Astrocyte (in vitro differentiated cells and primary cell): ENCODE measurements around the gene GLA. TPM values are rescaled to one million over a fixed set of nuclear protein-coding genes. Genes with fewer than 3 reads are reported as not detected.

ENCODE experiments used
- DNase-seq: peaks from one replicate; pipeline ENCODE4 v3.0.0-alpha.2; 2010; ENCODE audit warnings: low read depth
- FAIRE-seq: peaks from 2 replicates; lab custom pipeline; 2011; peaks lifted over from hg19 to GRCh38; lab: Jason Lieb, UNC
- H2AFZ ChIP-seq: 2 replicates; pipeline ENCODE4 v1.6.0; 2012; ENCODE audit warnings: low read depth, low read length, inconsistent platforms
- H3K27ac ChIP-seq: 2 replicates; pipeline ENCODE4 v1.5.1; 2011; ENCODE audit warnings: low read depth, low read length, inconsistent platforms
- H3K27me3 ChIP-seq: 2 replicates; pipeline ENCODE4 v1.6.0; 2011; ENCODE audit warnings: low read length, inconsistent platforms; ENCODE audit not compliant: insufficient read depth
- H3K36me3 ChIP-seq: 2 replicates; pipeline ENCODE4 v1.5.1; 2011; ENCODE audit warnings: low read length, inconsistent platforms; ENCODE audit not compliant: insufficient read depth
- H3K4me1 ChIP-seq: 2 replicates; pipeline ENCODE4 v1.5.1; 2011; ENCODE audit warnings: low read length, inconsistent platforms; ENCODE audit not compliant: insufficient read depth
- H3K4me2 ChIP-seq: 2 replicates; pipeline ENCODE4 v1.6.0; 2012; ENCODE audit warnings: low read length, inconsistent platforms
- H3K4me3 ChIP-seq: 2 replicates; pipeline ENCODE4 v1.5.1; 2011; ENCODE audit warnings: low read depth, mild to moderate bottlenecking, low read length, inconsistent platforms; ENCODE audit not compliant: insufficient read depth
- H3K79me2 ChIP-seq: 2 replicates; pipeline ENCODE4 v1.6.0; 2012; ENCODE audit warnings: mild to moderate bottlenecking, low read length, inconsistent platforms; ENCODE audit not compliant: insufficient read depth
- H3K9ac ChIP-seq: 2 replicates; pipeline ENCODE4 v1.6.0; 2012; ENCODE audit warnings: mild to moderate bottlenecking, low read length, inconsistent platforms
- H3K9me3 ChIP-seq: 2 replicates; pipeline ENCODE4 v1.5.1; 2012; ENCODE audit warnings: low read depth, mild to moderate bottlenecking, low read length, inconsistent platforms; ENCODE audit not compliant: insufficient read depth
- H4K20me1 ChIP-seq: 2 replicates; pipeline ENCODE4 v1.6.0; 2012; ENCODE audit warnings: low read length, inconsistent platforms; ENCODE audit not compliant: insufficient read depth
- H3K27ac Mint-ChIP-seq: one replicate; pipeline ENCODE4 v1.8.0; 2021; ENCODE audit warnings: mild to moderate bottlenecking, mixed read lengths; ENCODE audit not compliant: unreplicated experiment
- H3K27me3 Mint-ChIP-seq: one replicate; pipeline ENCODE4 v1.8.0; 2021; ENCODE audit warnings: low read depth, mixed read lengths; ENCODE audit not compliant: unreplicated experiment
- H3K36me3 Mint-ChIP-seq: one replicate; pipeline ENCODE4 v1.8.0; 2021; ENCODE audit warnings: low read depth, mixed read lengths; ENCODE audit not compliant: unreplicated experiment
- H3K4me1 Mint-ChIP-seq: one replicate; pipeline ENCODE4 v1.8.0; 2021; ENCODE audit warnings: low read depth, mixed read lengths; ENCODE audit not compliant: unreplicated experiment
- H3K4me3 Mint-ChIP-seq: one replicate; pipeline ENCODE4 v1.8.0; 2021; ENCODE audit warnings: mild to moderate bottlenecking, moderate library complexity, mixed read lengths; ENCODE audit not compliant: unreplicated experiment
- H3K9me3 Mint-ChIP-seq: one replicate; pipeline ENCODE4 v1.8.0; 2021; ENCODE audit warnings: mild to moderate bottlenecking, mixed read lengths; ENCODE audit not compliant: unreplicated experiment
- EZH2 ChIP-seq: IDR thresholded peaks from 2 replicates; pipeline ENCODE4 v1.6.1; 2012; ENCODE audit warnings: mild to moderate bottlenecking, low read length, inconsistent platforms; ENCODE audit not compliant: insufficient read depth
- total RNA-seq: library from RNA; stranded (reverse); gene quantifications from 2 replicates; pipeline ENCODE4 v1.2.1, GENCODE V29; 2021
- TF ChIP-seq, protein P1 (sequence below): IDR thresholded peaks from 2 replicates; pipeline ENCODE4 v1.5.1; 2011; ENCODE audit warnings: low read depth, mild to moderate bottlenecking, inconsistent platforms, low read length, moderate library complexity; ENCODE audit not compliant: insufficient read depth

GLA gene
- total RNA-seq, 1 donor from 2014 or later = 51.9 TPM

DNA sequence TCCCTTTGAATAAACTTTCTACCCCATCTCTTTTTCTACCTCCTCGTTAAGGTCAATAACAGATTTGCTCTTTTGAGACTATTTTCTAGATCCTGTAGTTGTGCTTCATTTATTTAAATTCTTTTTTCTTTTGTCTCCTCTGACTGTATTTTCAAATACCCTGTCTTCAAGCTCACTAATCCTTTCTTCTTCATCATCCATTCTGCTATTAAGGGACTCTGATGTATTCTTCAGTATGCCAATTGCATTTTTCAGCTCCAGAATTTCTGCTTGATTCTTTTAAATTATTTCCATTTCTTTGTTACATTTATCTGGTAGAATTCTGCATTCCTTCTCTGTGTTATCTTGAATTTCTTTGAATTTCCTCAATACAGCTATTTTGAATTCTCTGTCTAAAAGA lies 41.6 kb upstream of the GLA start:
- Histone ChIP-seq H3K9ac (no peak overlapping the region), H3K27ac (no peak overlapping the region), H3K4me1 (no peaks in the 10 kb centered on the region), H3K79me2 (no peaks in the 10 kb centered on the region), H3K36me3 (no peaks in the 10 kb centered on the region), H3K4me2 (no peak overlapping the region), H4K20me1 (no peaks in the 10 kb centered on the region), H2AFZ (no peak overlapping the region), H3K9me3 (no peaks in the 10 kb centered on the region), H3K4me3 (no peak overlapping the region), H3K27me3 (no peaks in the 10 kb centered on the region)
- TF ChIP-seq, protein P1, sequence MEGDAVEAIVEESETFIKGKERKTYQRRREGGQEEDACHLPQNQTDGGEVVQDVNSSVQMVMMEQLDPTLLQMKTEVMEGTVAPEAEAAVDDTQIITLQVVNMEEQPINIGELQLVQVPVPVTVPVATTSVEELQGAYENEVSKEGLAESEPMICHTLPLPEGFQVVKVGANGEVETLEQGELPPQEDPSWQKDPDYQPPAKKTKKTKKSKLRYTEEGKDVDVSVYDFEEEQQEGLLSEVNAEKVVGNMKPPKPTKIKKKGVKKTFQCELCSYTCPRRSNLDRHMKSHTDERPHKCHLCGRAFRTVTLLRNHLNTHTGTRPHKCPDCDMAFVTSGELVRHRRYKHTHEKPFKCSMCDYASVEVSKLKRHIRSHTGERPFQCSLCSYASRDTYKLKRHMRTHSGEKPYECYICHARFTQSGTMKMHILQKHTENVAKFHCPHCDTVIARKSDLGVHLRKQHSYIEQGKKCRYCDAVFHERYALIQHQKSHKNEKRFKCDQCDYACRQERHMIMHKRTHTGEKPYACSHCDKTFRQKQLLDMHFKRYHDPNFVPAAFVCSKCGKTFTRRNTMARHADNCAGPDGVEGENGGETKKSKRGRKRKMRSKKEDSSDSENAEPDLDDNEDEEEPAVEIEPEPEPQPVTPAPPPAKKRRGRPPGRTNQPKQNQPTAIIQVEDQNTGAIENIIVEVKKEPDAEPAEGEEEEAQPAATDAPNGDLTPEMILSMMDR = no peak
- no peak for TF ChIP-seq EZH2
- Mint-ChIP-seq H3K27me3 (no peaks in the 10 kb centered on the region), H3K4me1 (peaks cover 7% of the 10 kb centered on the region), H3K4me3 (no peak overlapping the region), H3K27ac (no peak overlapping the region), H3K36me3 (peaks cover 4% of the 10 kb centered on the region), H3K9me3 (no peaks in the 10 kb centered on the region)
- FAIRE-seq = no peak
- no peak for DNase-seq

DNA sequence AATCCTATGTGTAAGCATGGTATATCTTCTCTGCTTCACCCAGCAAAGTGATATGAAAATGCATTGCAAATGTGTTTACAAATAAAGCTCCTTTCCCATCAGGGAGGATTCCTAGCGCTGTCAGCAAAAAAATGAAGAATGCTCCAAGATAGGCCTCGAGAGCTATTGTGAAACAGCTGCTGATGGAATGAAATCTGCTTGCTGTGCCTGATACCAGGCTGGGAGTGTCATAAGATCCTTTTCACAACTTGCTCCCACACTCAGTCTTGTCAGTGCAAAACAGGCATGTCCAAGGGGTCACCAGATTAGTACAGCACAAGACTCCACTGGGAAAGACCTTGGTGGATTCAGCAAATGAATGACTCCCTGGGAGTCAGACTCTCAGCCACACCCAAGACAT lies 34.4 kb upstream of the GLA start:
- H3K4me2 ChIP-seq = no peak overlapping the region
- TF ChIP-seq, protein P1 = no peak
- TF ChIP-seq EZH2 = no peak
- H3K4me3 ChIP-seq = no peak overlapping the region
- no peaks in the 10 kb centered on the region for H3K36me3 ChIP-seq
- H2AFZ ChIP-seq = no peak overlapping the region
- Mint-ChIP-seq H3K27me3 (no peaks in the 10 kb centered on the region), H3K9me3 (no peaks in the 10 kb centered on the region), H3K4me1 (no peaks in the 10 kb centered on the region), H3K36me3 (peaks cover 13% of the 10 kb centered on the region), H3K4me3 (no peak overlapping the region), H3K27ac (no peak overlapping the region)
- no peaks in the 10 kb centered on the region for H3K9me3 ChIP-seq
- no peak overlapping the region for H3K9ac ChIP-seq
- no peaks in the 10 kb centered on the region for H3K27me3 ChIP-seq
- DNase-seq (no peak), FAIRE-seq (no peak)
- no peaks in the 10 kb centered on the region for H3K4me1 ChIP-seq
- H4K20me1 ChIP-seq = no peaks in the 10 kb centered on the region
- no peak overlapping the region for H3K27ac ChIP-seq
- no peaks in the 10 kb centered on the region for H3K79me2 ChIP-seq

DNA sequence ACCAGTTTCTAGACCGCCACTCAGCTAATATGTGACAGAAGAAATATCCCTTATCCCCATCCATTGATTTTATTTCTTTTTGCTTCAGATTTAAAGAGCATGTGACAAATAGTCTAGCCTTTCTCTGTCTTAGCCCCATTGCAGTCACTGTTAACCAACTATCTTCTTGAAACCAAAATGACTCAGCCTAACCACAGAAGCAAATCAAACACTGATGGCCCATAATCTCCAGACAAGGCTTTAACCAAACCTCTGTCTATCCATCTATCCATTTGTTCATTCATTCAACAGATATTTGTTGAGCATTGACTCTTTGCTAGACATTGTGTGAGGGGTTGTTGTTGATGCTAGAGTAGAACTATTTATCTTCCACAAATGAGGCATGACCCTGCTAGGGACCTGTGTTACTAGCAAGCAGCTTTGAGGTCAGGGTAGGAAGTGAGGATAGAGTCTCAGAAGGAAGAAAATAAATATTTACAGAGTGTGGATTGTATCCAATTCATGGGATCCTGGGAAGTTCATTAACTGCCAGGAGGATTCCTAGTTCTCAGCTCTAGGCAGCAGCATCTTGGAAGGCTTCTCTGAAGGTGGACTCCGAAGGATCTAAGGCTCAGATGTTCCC lies 22.8 kb upstream of the GLA start:
- Mint-ChIP-seq H3K27me3 (no peaks in the 10 kb centered on the region), H3K4me1 (peaks cover 11% of the 10 kb centered on the region), H3K9me3 (no peaks in the 10 kb centered on the region), H3K27ac (peak overlapping the region; percentile 38), H3K4me3 (peak overlapping the region; percentile 54), H3K36me3 (peaks cover 7% of the 10 kb centered on the region)
- Histone ChIP-seq H3K27me3 (no peaks in the 10 kb centered on the region), H3K27ac (peak overlapping the region; percentile 80), H2AFZ (no peak overlapping the region), H3K4me1 (peaks cover 12% of the 10 kb centered on the region), H3K9me3 (no peaks in the 10 kb centered on the region), H3K36me3 (no peaks in the 10 kb centered on the region), H4K20me1 (no peaks in the 10 kb centered on the region), H3K79me2 (no peaks in the 10 kb centered on the region), H3K4me2 (peak overlapping the region; percentile 78), H3K9ac (peak overlapping the region; percentile 46), H3K4me3 (no peak overlapping the region)
- FAIRE-seq (no peak), DNase-seq (peak; percentile 55)
- TF ChIP-seq EZH2 = no peak
- TF ChIP-seq, protein P1 = no peak
